Gastrocnemius medialis (tissue), 4 donors: ENCODE results near the gene FOXP2.
"Not testable (repeated sequence)": the region's sequence is repeated elsewhere in the genome, so short reads cannot be mapped to it uniquely, and the experiment has no call there.

Experiments used
- POLR2A ChIP-seq, 2 donors: fragments of 450-650 bp; IDR thresholded peaks; one replicate each; pipeline ENCODE4 v1.6.1; 2017; ENCODE audit warnings: antibody characterized with exemption in 2 of 2, mild to moderate bottlenecking in 2 of 2, moderate library complexity in 2 of 2
- TF ChIP-seq, protein P1 (sequence below), 5 experiments: fragments of 450-650 bp in 3 of 5; fragments of 200-600 bp in 2 of 5; sonication (generic) in 2 of 5; IDR thresholded peaks in 4 of 5; conservative IDR thresholded peaks in 1 of 5; 1 replicate in 4 of 5; 2 replicates in 1 of 5; pipeline ENCODE4 v1.5.1; 2016 to 2019; ENCODE audit warnings: antibody characterized with exemption in 5 of 5, mild to moderate bottlenecking in 3 of 5, moderate library complexity in 3 of 5

DNA sequence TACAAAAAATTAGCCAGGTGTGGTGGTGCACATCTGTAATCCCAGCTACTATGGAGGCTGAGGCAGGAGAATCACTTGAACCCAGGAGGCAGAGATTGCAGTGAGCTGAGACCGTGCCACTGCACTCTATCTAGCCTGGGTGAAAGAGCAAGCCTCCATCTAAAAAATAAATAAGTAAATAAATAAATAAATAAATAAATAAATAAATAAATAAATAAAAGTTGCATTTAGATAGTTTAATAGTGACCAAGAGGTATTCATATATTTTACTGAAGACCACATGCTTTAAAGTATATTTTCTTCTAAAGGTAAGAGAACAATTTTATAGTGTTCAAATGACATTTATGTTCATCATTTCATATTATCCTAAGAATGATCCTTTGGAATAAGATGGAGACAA lies 82.9 kb downstream of the FOXP2 start:
- not testable (repeated sequence) for TF ChIP-seq POLR2A (IDR thresholded peaks at IDR 0.05)
- TF ChIP-seq, protein P1, sequence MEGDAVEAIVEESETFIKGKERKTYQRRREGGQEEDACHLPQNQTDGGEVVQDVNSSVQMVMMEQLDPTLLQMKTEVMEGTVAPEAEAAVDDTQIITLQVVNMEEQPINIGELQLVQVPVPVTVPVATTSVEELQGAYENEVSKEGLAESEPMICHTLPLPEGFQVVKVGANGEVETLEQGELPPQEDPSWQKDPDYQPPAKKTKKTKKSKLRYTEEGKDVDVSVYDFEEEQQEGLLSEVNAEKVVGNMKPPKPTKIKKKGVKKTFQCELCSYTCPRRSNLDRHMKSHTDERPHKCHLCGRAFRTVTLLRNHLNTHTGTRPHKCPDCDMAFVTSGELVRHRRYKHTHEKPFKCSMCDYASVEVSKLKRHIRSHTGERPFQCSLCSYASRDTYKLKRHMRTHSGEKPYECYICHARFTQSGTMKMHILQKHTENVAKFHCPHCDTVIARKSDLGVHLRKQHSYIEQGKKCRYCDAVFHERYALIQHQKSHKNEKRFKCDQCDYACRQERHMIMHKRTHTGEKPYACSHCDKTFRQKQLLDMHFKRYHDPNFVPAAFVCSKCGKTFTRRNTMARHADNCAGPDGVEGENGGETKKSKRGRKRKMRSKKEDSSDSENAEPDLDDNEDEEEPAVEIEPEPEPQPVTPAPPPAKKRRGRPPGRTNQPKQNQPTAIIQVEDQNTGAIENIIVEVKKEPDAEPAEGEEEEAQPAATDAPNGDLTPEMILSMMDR (IDR thresholded peaks at IDR 0.05 in 4 of 5, conservative IDR thresholded peaks at IDR 0.05 in 1 of 5) = not testable (repeated sequence)
